GM23338 (cell line): ENCODE data around the gene IMMP1L. TPM values are rescaled to one million over a fixed set of nuclear protein-coding genes. Genes with fewer than 3 reads are reported as not detected.

ENCODE experiments used
- ATAC-seq: fragments of 200-7000 bp; cut with Tn5 transposase; 3 replicates; pipeline ENCODE4 v1.9.1; 2020
- DNase-seq: peaks from one replicate; pipeline ENCODE4 v3.0.0-alpha.2; 2015; ENCODE audit warnings: low spot score
- H2AFZ ChIP-seq: fragments of 200-600 bp; sonication (generic); 2 replicates; pipeline ENCODE4 v1.8.0; 2016; ENCODE audit warnings: antibody characterized with exemption, mild to moderate bottlenecking, moderate library complexity
- H3F3A ChIP-seq: fragments of 200-600 bp; sonication (generic); replicated peaks from 2 replicates; pipeline ENCODE4 v1.8.0; 2017; ENCODE audit warnings: antibody characterized with exemption, mixed run types, low read depth
- H3K27ac ChIP-seq: fragments of 200-600 bp; sonication (generic); 2 replicates; pipeline ENCODE4 v1.6.1; 2016; ENCODE audit warnings: low read depth
- H3K27me3 ChIP-seq: fragments of 200-600 bp; sonication (generic); 2 replicates; pipeline ENCODE4 v1.8.0; 2016; ENCODE audit warnings: mild to moderate bottlenecking, mixed run types, moderate library complexity; ENCODE audit not compliant: insufficient read depth
- H3K36me3 ChIP-seq: fragments of 200-600 bp; sonication (generic); 2 replicates; pipeline ENCODE4 v1.8.0; 2016; ENCODE audit warnings: mild to moderate bottlenecking; ENCODE audit not compliant: insufficient read depth
- H3K4me1 ChIP-seq: fragments of 200-600 bp; sonication (generic); 2 replicates; pipeline ENCODE4 v1.8.0; 2016; ENCODE audit warnings: mild to moderate bottlenecking, moderate library complexity; ENCODE audit not compliant: insufficient read depth
- H3K4me2 ChIP-seq: fragments of 200-600 bp; sonication (generic); 2 replicates; pipeline ENCODE4 v1.7.1; 2017; ENCODE audit warnings: mixed run types
- H3K4me3 ChIP-seq: fragments of 200-600 bp; sonication (generic); 2 replicates; pipeline ENCODE4 v1.6.1; 2016; ENCODE audit warnings: mixed run types
- H3K79me2 ChIP-seq: fragments of 200-600 bp; sonication (generic); replicated peaks from 2 replicates; pipeline ENCODE4 v1.8.0; 2017; ENCODE audit warnings: mild to moderate bottlenecking; ENCODE audit not compliant: insufficient read depth
- H3K9me2 ChIP-seq: fragments of 200-600 bp; sonication (generic); 2 replicates; pipeline ENCODE4 v1.8.0; 2017; ENCODE audit not compliant: insufficient read depth
- H4K20me1 ChIP-seq: fragments of 200-600 bp; sonication (generic); replicated peaks from 2 replicates; pipeline ENCODE4 v1.8.0; 2017; ENCODE audit warnings: mild to moderate bottlenecking; ENCODE audit not compliant: insufficient read depth
- H3K27ac Mint-ChIP-seq: 2 replicates; pipeline ENCODE4 v1.8.0; 2020; ENCODE audit warnings: inconsistent platforms, mild to moderate bottlenecking, moderate library complexity, mixed read lengths
- H3K27me3 Mint-ChIP-seq: 3 replicates; pipeline ENCODE4 v1.8.0; 2022; ENCODE audit warnings: low read depth, mild to moderate bottlenecking, moderate library complexity, mixed read lengths, inconsistent platforms; ENCODE audit not compliant: insufficient read depth, poor library complexity
- H3K36me3 Mint-ChIP-seq: 3 replicates; pipeline ENCODE4 v1.8.0; 2021; ENCODE audit warnings: low read depth, mild to moderate bottlenecking, inconsistent platforms, moderate library complexity, mixed read lengths
- H3K4me1 Mint-ChIP-seq: 3 replicates; pipeline ENCODE4 v1.8.0; 2020; ENCODE audit warnings: mild to moderate bottlenecking, inconsistent platforms, mixed read lengths
- H3K4me3 Mint-ChIP-seq: 3 replicates; pipeline ENCODE4 v1.8.0; 2021; ENCODE audit warnings: moderate library complexity, mild to moderate bottlenecking, inconsistent platforms, mixed read lengths
- H3K9me3 Mint-ChIP-seq: 3 replicates; pipeline ENCODE4 v1.8.0; 2020; ENCODE audit warnings: moderate library complexity, mild to moderate bottlenecking, inconsistent platforms, mixed read lengths
- CREB1 ChIP-seq: fragments of 250-450 bp; sonication (Bioruptor Pico); IDR thresholded peaks from 2 replicates; pipeline ENCODE4 v1.5.0; 2020; ENCODE audit warnings: low read depth, mild to moderate bottlenecking, moderate library complexity
- CTCF ChIP-seq, 2 experiments: fragments of 200-600 bp in 1 of 2; sonication (generic) in 1 of 2; conservative IDR thresholded peaks; 2 replicates each; pipeline versions ENCODE4 v1.5.1 to v1.6.1; 2016 to 2017; ENCODE audit warnings: antibody characterized with exemption in 2 of 2, low read depth in 2 of 2, mild to moderate bottlenecking in 2 of 2, moderate library complexity in 1 of 2
- ETS1 ChIP-seq: IDR thresholded peaks from 2 replicates; pipeline ENCODE4 v1.6.1; 2016; ENCODE audit warnings: antibody characterized with exemption
- EZH2 ChIP-seq: fragments of 200-600 bp; sonication (generic); IDR thresholded peaks from one replicate; pipeline ENCODE4 v1.8.0; 2017; ENCODE audit warnings: antibody characterized with exemption, mild to moderate bottlenecking, low read depth; ENCODE audit not compliant: unreplicated experiment
- EZH2phosphoT487 ChIP-seq: fragments of 200-600 bp; sonication (generic); IDR thresholded peaks from one replicate; pipeline ENCODE4 v1.8.1; 2018; ENCODE audit warnings: antibody characterized with exemption; ENCODE audit not compliant: unreplicated experiment
- JUNB ChIP-seq: IDR thresholded peaks from one replicate; pipeline ENCODE4 v1.6.1; 2016; ENCODE audit warnings: antibody characterized with exemption; ENCODE audit not compliant: unreplicated experiment
- NANOG ChIP-seq: IDR thresholded peaks from 2 replicates; pipeline ENCODE4 v1.6.1; 2016; ENCODE audit warnings: antibody characterized with exemption, borderline replicate concordance
- POLR2AphosphoS5 ChIP-seq: IDR thresholded peaks from 2 replicates; pipeline ENCODE4 v1.6.1; 2016; ENCODE audit warnings: antibody characterized with exemption, low read depth
- REST ChIP-seq: IDR thresholded peaks from one replicate; pipeline ENCODE4 v1.6.1; 2018; ENCODE audit warnings: antibody characterized with exemption; ENCODE audit not compliant: unreplicated experiment
- STAT1 ChIP-seq: IDR thresholded peaks from one replicate; pipeline ENCODE4 v1.6.1; 2016; ENCODE audit warnings: antibody characterized with exemption; ENCODE audit not compliant: unreplicated experiment
- ZNF114 ChIP-seq: fragments of 250-450 bp; sonication (Bioruptor Pico); IDR thresholded peaks from 2 replicates; pipeline ENCODE4 v1.5.0; 2020; ENCODE audit warnings: mild to moderate bottlenecking, moderate library complexity
- ZNF331 ChIP-seq: fragments of 250-450 bp; sonication (Bioruptor Pico); IDR thresholded peaks from 2 replicates; pipeline ENCODE4 v1.5.0; 2020; ENCODE audit warnings: low read depth, mild to moderate bottlenecking, moderate library complexity
- ZNF462 ChIP-seq: fragments of 250-450 bp; sonication (Bioruptor Pico); IDR thresholded peaks from 2 replicates; pipeline ENCODE4 v1.5.0; 2020; ENCODE audit warnings: mild to moderate bottlenecking, moderate library complexity
- polyA plus RNA-seq: library from polyadenylated mRNA; unstranded; fragments of >200 nt; fragmentation: Nextera tagmentation; extraction: Ambion mirVana; gene quantifications from 2 replicates; pipeline ENCODE4 v1.2.1, GENCODE V29; 2016
- total RNA-seq: library from RNA; depleted of rRNA; stranded (reverse); fragments of >200 nt; shearing (Covaris generic); gene quantifications from 2 replicates; pipeline ENCODE4 v1.2.3, GENCODE V29; 2014

IMMP1L gene
- total and polyA plus RNA-seq, 2 experiments from 2014 or later, result 23.9 to 154 TPM

- TF ChIP-seq CTCF (conservative IDR thresholded peaks at IDR 0.05; ENCODE audit: low read depth in 2 of 2) (no peak), ZNF331 (CRISPR knock-in tag) (no peak), JUNB (no peak), CREB1 (CRISPR knock-in tag) (no peak), ZNF114 (no peak), REST (no peak), EZH2phosphoT487 (no peak), STAT1 (no peak), ETS1 (no peak), POLR2AphosphoS5 (no peak), ZNF462 (no peak), NANOG (no peak), EZH2 (no peak)
- peak; percentile 49; the same call in 2 of the 3 replicates for ATAC-seq
- Histone ChIP-seq H3K27me3 (no peaks in the 10 kb centered on the region), H2AFZ (no peak overlapping the region), H3K4me2 (no peak overlapping the region), H3K4me1 (peaks cover 39% of the 10 kb centered on the region), H3K9me2 (no peaks in the 10 kb centered on the region), H3F3A (no peaks in the 10 kb centered on the region), H3K79me2 (no peaks in the 10 kb centered on the region), H3K4me3 (no peak overlapping the region), H3K27ac (no peak overlapping the region), H4K20me1 (no peaks in the 10 kb centered on the region), H3K36me3 (no peaks in the 10 kb centered on the region)
- Mint-ChIP-seq H3K9me3 (peaks cover 7% of the 10 kb centered on the region; the same call in 2 of the 3 replicates), H3K27ac (no peak overlapping the region), H3K4me1 (peaks cover 54% of the 10 kb centered on the region), H3K27me3 (no peaks in the 10 kb centered on the region), H3K4me3 (no peak overlapping the region), H3K36me3 (peaks cover 12% of the 10 kb centered on the region)
- no peak for DNase-seq
Measured at GRCh38 chr11:31415435-31415834, 94.0 kb downstream of the IMMP1L start.
